ENCODE data around the gene SBNO2. TPM values are rescaled to one million over a fixed set of nuclear protein-coding genes. Genes with fewer than 3 reads are reported as not detected.

SBNO2 gene
- total and polyA plus RNA-seq, 2 donors (not counting 1 experiment from before 2014, with no cell fraction given): 42.8 to 83.3 TPM

- CTCF ChIA-PET: interaction anchor here (0.9 to 5.6 kb wide), 6 partner anchors 9 to 62 kb away, joined by 3 to 49 read pairs (median 16); partner anchors contain the start of gene ARHGAP45
- DNase-seq: no peak
Measured at GRCh38 chr19:1085676-1086442, 88.2 kb downstream of the SBNO2 start.

More at GRCh38 chr19:1085676-1086442, 88.2 kb downstream of the SBNO2 start:
- peaks cover 13% of the 10 kb centered on the region for H3K79me2 ChIP-seq (ENCODE audit: control insufficient read depth, insufficient read depth, low read length)
- peaks cover 44% of the 10 kb centered on the region for H3K4me1 Mint-ChIP-seq
- peaks cover 92% of the 10 kb centered on the region for H4K20me1 ChIP-seq (ENCODE audit: control insufficient read depth, insufficient read depth, low read length, poor library complexity, severe bottlenecking)
- POLR2A ChIA-PET: interaction anchor here (0.6 to 8.4 kb wide), 10 partner anchors 9 to 102 kb away, joined by 3 to 97 read pairs (median 6); partner anchors contain the start of genes ARHGAP45, GPX4, POLR2E and RNU6-2
- no peaks in the 10 kb centered on the region for H3K9me3 Mint-ChIP-seq (ENCODE audit: insufficient read depth)
- WGBS (ENCODE audit: insufficient coverage): 94% methylated on average over 28 of the region's 38 CpGs
- no peak for ATAC-seq (ENCODE audit: low read depth)
- H3K27ac Mint-ChIP-seq: peak overlapping the region; percentile 67
- H3K4me3 Mint-ChIP-seq: no peak overlapping the region
- no peak for TF ChIP-seq CTCF (IDR thresholded peaks at IDR 0.05)
- TF ChIP-seq EZH2 (IDR thresholded peaks at IDR 0.05; ENCODE audit: borderline replicate concordance, insufficient read depth, low read depth, low read length, poor library complexity, severe bottlenecking): no peak
- H3K9me3 ChIP-seq (ENCODE audit: control extremely low read depth in 1 of 3, control insufficient read depth in 2 of 3, insufficient read depth in 1 of 3, low read length in 2 of 3): no peaks in the 10 kb centered on the region
- intact Hi-C loops (cut with micrococcal nuclease): no loop called here
- H3K27me3 ChIP-seq (replicated peaks in 1 of 4; ENCODE audit: control extremely low read depth in 1 of 4, control insufficient read depth in 3 of 4, insufficient read depth in 4 of 4, low read length in 3 of 4): no peaks in the 10 kb centered on the region
- H3K27me3 Mint-ChIP-seq: no peaks in the 10 kb centered on the region
- H3K4me2 ChIP-seq (replicated peaks; ENCODE audit: low read depth, low read length, poor library complexity, severe bottlenecking): no peak overlapping the region
- peak overlapping the region in 1 of 2 donors; percentile 82 for H3K27ac ChIP-seq (ENCODE audit: low read length in 2 of 2)
- H2AFZ ChIP-seq (ENCODE audit: insufficient read depth, low read depth, low read length, poor library complexity, severe bottlenecking): no peak overlapping the region
- H3K36me3 ChIP-seq (replicated peaks in 1 of 2; ENCODE audit: control extremely low read depth in 1 of 2, control insufficient read depth in 1 of 2, extremely low read depth in 1 of 2, insufficient read depth in 2 of 2, low read length in 1 of 2): peaks cover 0 to 81% of the 10 kb centered on the region in 2 experiments
- peaks cover 45 to 61% of the 10 kb centered on the region in 2 donors for H3K4me1 ChIP-seq (ENCODE audit: control insufficient read depth in 2 of 2, insufficient read depth in 2 of 2, low read length in 2 of 2)
- no peak overlapping the region for H3K9ac ChIP-seq (ENCODE audit: low read length)
- H3K4me3 ChIP-seq (ENCODE audit: control extremely low read depth in 1 of 5, extremely low read depth in 1 of 5, insufficient read depth in 1 of 5, low read depth in 2 of 5, low read length in 4 of 5): no peak overlapping the region
